WERI-Rb-1 (cell line): Measurements from ENCODE around the gene CAPN2.

Source experiments
- DNase-seq: peaks from one replicate; pipeline ENCODE4 v3.0.0-alpha.2; 2020
- H3K27ac ChIP-seq: fragments of 250-450 bp; sonication (Bioruptor Pico); 2 replicates; pipeline ENCODE4 v1.5.1; 2020; ENCODE audit warnings: mild to moderate bottlenecking, moderate library complexity
- H3K27me3 ChIP-seq: fragments of 250-450 bp; sonication (Bioruptor Pico); 2 replicates; pipeline ENCODE4 v1.5.1; 2021; ENCODE audit warnings: mild to moderate bottlenecking, low read depth, moderate library complexity; ENCODE audit not compliant: insufficient read depth, severe bottlenecking
- H3K36me3 ChIP-seq: fragments of 250-450 bp; sonication (Bioruptor Pico); 2 replicates; pipeline ENCODE4 v1.5.1; 2020; ENCODE audit warnings: mild to moderate bottlenecking, moderate library complexity
- H3K4me3 ChIP-seq: 2 replicates; pipeline ENCODE4 v1.5.1; 2011; ENCODE audit warnings: low read depth, mild to moderate bottlenecking, control low read depth, low read length
- H3K9me3 ChIP-seq: fragments of 250-450 bp; sonication (Bioruptor Pico); 2 replicates; pipeline ENCODE4 v1.5.1; 2021; ENCODE audit warnings: mild to moderate bottlenecking, moderate library complexity; ENCODE audit not compliant: severe bottlenecking
- CTCF ChIP-seq: IDR thresholded peaks from 2 replicates; pipeline ENCODE4 v1.5.1; 2011; ENCODE audit warnings: low read depth, mild to moderate bottlenecking, control low read depth, inconsistent platforms, low read length

The CAPN2 gene

GRCh38 chr1:223750730-223751570, 38.6 kb downstream of the CAPN2 start:
- TF ChIP-seq CTCF: no peak
- Histone ChIP-seq H3K36me3 (no peaks in the 10 kb centered on the region; the same call in 1 of the 2 replicates), H3K27me3 (no peaks in the 10 kb centered on the region), H3K4me3 (no peak overlapping the region), H3K27ac (no peak overlapping the region), H3K9me3 (no peaks in the 10 kb centered on the region)
- no peak for DNase-seq

DNA sequence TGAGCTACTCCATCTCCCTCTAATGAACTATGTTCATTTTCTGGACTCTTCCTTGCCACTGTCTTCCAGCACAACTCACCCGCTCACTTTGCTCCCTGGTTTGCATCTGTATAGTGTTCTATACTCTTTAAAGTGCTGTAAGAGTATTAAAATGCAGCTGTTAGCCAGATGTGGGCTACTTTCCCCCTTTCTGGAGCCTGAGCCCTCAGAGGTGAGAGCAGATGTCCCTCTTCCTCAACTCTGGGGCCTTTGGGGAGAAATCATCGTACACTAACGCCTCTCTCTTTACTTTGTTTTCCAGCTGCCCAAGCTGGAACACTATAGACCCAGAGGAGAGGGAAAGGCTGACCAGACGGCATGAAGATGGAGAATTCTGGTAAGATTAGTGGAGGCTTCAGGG, 39.4 kb downstream of the CAPN2 start:
- Histone ChIP-seq H3K36me3 (no peaks in the 10 kb centered on the region; the same call in 1 of the 2 replicates), H3K4me3 (no peak overlapping the region), H3K27ac (no peak overlapping the region), H3K27me3 (no peaks in the 10 kb centered on the region), H3K9me3 (no peaks in the 10 kb centered on the region)
- no peak for TF ChIP-seq CTCF
- no peak for DNase-seq

GRCh38 chr1:223752721-223753515, 40.6 kb downstream of the CAPN2 start:
- no peak for TF ChIP-seq CTCF
- DNase-seq: no peak
- Histone ChIP-seq H3K27ac (no peak overlapping the region), H3K36me3 (no peaks in the 10 kb centered on the region; the same call in 1 of the 2 replicates), H3K9me3 (no peaks in the 10 kb centered on the region), H3K27me3 (no peaks in the 10 kb centered on the region), H3K4me3 (no peak overlapping the region)

GRCh38 chr1:223754681-223755431, 42.5 kb downstream of the CAPN2 start:
- TF ChIP-seq CTCF: no peak
- H3K27me3 ChIP-seq: no peaks in the 10 kb centered on the region
- no peak for DNase-seq
- no peak overlapping the region for H3K4me3 ChIP-seq
- no peaks in the 10 kb centered on the region for H3K9me3 ChIP-seq
- no peaks in the 10 kb centered on the region; the same call in 1 of the 2 replicates for H3K36me3 ChIP-seq
- H3K27ac ChIP-seq: no peak overlapping the region

GRCh38 chr1:223755432-223755792, 43.1 kb downstream of the CAPN2 start:
- H3K27ac ChIP-seq: no peak overlapping the region
- no peaks in the 10 kb centered on the region for H3K27me3 ChIP-seq
- no peak for TF ChIP-seq CTCF
- H3K9me3 ChIP-seq: no peaks in the 10 kb centered on the region
- no peak for DNase-seq
- no peaks in the 10 kb centered on the region; the same call in 1 of the 2 replicates for H3K36me3 ChIP-seq
- H3K4me3 ChIP-seq: no peak overlapping the region
